A673 (cell line): ENCODE measurements around the gene TRAF1.

Experiments used
- EZH2 ChIP-seq: fragments of 200-600 bp; sonication (generic); IDR thresholded peaks from 2 replicates; pipeline ENCODE4 v1.6.1; 2017; ENCODE audit warnings: borderline replicate concordance, low read depth, mild to moderate bottlenecking, mixed read lengths, antibody characterized with exemption, low read length; ENCODE audit not compliant: poor library complexity, severe bottlenecking
- TF ChIP-seq, protein P1 (sequence below): fragments of 300-800, 200-600 bp; sonication (generic); conservative IDR thresholded peaks from 2 replicates; pipeline ENCODE4 v1.5.1; 2017; ENCODE audit warnings: low read depth, mild to moderate bottlenecking, antibody characterized with exemption, low read length, moderate library complexity, mixed read lengths

- TF ChIP-seq EZH2: no peak
- TF ChIP-seq, protein P1, sequence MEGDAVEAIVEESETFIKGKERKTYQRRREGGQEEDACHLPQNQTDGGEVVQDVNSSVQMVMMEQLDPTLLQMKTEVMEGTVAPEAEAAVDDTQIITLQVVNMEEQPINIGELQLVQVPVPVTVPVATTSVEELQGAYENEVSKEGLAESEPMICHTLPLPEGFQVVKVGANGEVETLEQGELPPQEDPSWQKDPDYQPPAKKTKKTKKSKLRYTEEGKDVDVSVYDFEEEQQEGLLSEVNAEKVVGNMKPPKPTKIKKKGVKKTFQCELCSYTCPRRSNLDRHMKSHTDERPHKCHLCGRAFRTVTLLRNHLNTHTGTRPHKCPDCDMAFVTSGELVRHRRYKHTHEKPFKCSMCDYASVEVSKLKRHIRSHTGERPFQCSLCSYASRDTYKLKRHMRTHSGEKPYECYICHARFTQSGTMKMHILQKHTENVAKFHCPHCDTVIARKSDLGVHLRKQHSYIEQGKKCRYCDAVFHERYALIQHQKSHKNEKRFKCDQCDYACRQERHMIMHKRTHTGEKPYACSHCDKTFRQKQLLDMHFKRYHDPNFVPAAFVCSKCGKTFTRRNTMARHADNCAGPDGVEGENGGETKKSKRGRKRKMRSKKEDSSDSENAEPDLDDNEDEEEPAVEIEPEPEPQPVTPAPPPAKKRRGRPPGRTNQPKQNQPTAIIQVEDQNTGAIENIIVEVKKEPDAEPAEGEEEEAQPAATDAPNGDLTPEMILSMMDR: no peak
Observed at GRCh38 chr9:120856700-120857099, 69.9 kb downstream of the TRAF1 start.
